ENCODE measurements around the gene GRM8.
"Not testable (repeated sequence)": the region's sequence is repeated elsewhere in the genome, so short reads cannot be mapped to it uniquely, and the experiment has no call there.

DNA sequence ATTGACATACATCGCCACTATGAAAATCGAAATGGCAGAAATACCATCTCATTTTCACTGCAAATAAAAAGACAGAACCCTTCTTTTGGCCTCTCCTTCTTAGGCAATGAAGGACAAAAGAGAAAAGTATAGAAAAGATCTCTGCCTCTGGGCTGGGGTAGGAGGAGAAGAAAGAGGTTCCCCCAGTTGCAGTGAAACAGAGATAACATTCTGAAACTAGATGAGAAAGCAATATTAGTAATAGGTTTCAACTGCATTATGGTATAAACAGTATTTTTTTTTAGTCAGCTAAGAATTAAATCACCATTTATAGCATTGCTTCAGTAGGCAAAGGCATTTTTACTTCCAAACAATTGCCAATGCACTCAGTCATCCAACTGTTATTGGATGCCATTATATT lies 347.5 kb downstream of the GRM8 start:
- TF ChIP-seq CTCF (optimal IDR thresholded peaks at IDR 0.05 in 1 of 3, IDR thresholded peaks at IDR 0.05 in 1 of 3, conservative IDR thresholded peaks at IDR 0.05 in 1 of 3; ENCODE audit: extremely low read depth in 1 of 3, insufficient read depth in 2 of 3, low read length in 3 of 3); EZH2 (IDR thresholded peaks at IDR 0.05; ENCODE audit: low read length): not testable (repeated sequence)
